Bronchus fibroblast of lung (primary cell): Measurements from ENCODE around the gene MTR. TPM values are rescaled to one million over a fixed set of nuclear protein-coding genes. Genes with fewer than 3 reads are reported as not detected.

Source experiments
- total RNA-seq: library from RNA; depleted of rRNA; stranded (reverse); fragments of >200 nt; gene quantifications from 2 replicates; pipeline ENCODE4 v1.2.3, GENCODE V29; 2015

The MTR gene
- 11.3 and 12.6 TPM in 2 replicates for total RNA-seq

GRCh38 chr1:236795035-236795756, at the start of gene MTR:
Gene MTR, plus strand, starts transcription at chr1:236795292. Its CDS starts 412 bp downstream, at chr1:236795704.

Other genes with a start within 250 kb of the MTR start
- 19.8 and 22.2 TPM in 2 replicates for gene HEATR1, start 190.8 kb upstream of the MTR start, total RNA-seq
- not detected in 2 replicates for gene ACTN2, start 108.8 kb upstream of the MTR start, total RNA-seq
- not detected in 2 replicates for gene MT1HL1, start 209.1 kb downstream of the MTR start, total RNA-seq
- gene RYR2, start 246.9 kb downstream of the MTR start, total RNA-seq = not detected in 2 replicates